HFFc6 (cell line): ENCODE data around the gene KIF26A. TPM values are rescaled to one million over a fixed set of nuclear protein-coding genes. Genes with fewer than 3 reads are reported as not detected.

Experiments used
- DNase-seq: peaks from one replicate; pipeline ENCODE4 v3.0.0-alpha.2; 2018
- H3K27ac Mint-ChIP-seq: 2 replicates; pipeline ENCODE4 v1.8.0; 2020; ENCODE audit warnings: mild to moderate bottlenecking, mixed read lengths
- H3K27me3 Mint-ChIP-seq: 2 replicates; pipeline ENCODE4 v1.8.0; 2021; ENCODE audit warnings: mild to moderate bottlenecking, moderate library complexity, mixed read lengths; ENCODE audit not compliant: insufficient read depth
- H3K36me3 Mint-ChIP-seq: 2 replicates; pipeline ENCODE4 v1.8.0; 2021; ENCODE audit warnings: low read depth, mixed read lengths
- H3K4me1 Mint-ChIP-seq: 2 replicates; pipeline ENCODE4 v1.8.0; 2020; ENCODE audit warnings: low read depth, mixed read lengths
- H3K4me3 Mint-ChIP-seq: 2 replicates; pipeline ENCODE4 v1.8.0; 2020; ENCODE audit warnings: mild to moderate bottlenecking, moderate library complexity, mixed read lengths
- H3K9me3 Mint-ChIP-seq: 2 replicates; pipeline ENCODE4 v1.8.0; 2020; ENCODE audit warnings: mild to moderate bottlenecking, mixed read lengths
- total RNA-seq, 6 experiments: library from RNA; stranded (reverse); fragmentation: NEBNext Ultra II Directional; extraction: Animal tissue kit (Norgen Biotek cat#: 25700); gene quantifications; 2 replicates in 1 of 6; 3 replicates in 5 of 6; pipeline ENCODE4 v1.2.3, GENCODE V29; 2021
- TF ChIP-seq, protein P1 (sequence below): fragments of 200-600 bp; sonication (generic); IDR thresholded peaks from 2 replicates; pipeline ENCODE4 v1.5.0; 2021; ENCODE audit warnings: antibody characterized with exemption, mild to moderate bottlenecking

Gene KIF26A
- total RNA-seq, 6 experiments from 2014 or later, result 0.07 to 0.09 TPM; not detected in 4

DNA sequence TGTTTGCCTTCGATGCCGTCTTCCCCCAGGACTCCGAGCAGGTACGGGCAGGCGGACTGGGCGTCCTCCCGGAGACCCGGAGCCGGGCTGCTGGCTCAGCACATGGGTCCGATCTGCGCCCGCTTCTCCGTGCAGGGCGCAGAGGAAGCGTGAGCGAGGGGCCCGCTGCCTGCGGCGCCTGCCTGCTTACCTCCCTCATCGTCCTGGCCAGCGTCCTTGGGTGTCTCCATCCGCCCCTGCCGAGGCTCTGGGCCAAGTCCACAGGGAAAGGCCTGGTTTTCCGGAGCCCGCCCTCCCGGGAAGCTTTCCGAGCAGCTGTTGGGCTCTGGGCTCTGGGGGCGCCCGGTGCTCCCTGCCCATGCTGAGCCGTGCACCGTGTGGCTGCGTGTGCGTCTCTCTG lies 33.5 kb downstream of the KIF26A start:
- H3K4me3 Mint-ChIP-seq, result no peak overlapping the region
- H3K9me3 Mint-ChIP-seq, result peaks cover 14% of the 10 kb centered on the region
- no peaks in the 10 kb centered on the region for H3K36me3 Mint-ChIP-seq
- no peak for DNase-seq
- no peak overlapping the region for H3K27ac Mint-ChIP-seq
- no peaks in the 10 kb centered on the region for H3K4me1 Mint-ChIP-seq
- H3K27me3 Mint-ChIP-seq, result no peaks in the 10 kb centered on the region; the same call in 1 of the 2 replicates
- TF ChIP-seq, protein P1, sequence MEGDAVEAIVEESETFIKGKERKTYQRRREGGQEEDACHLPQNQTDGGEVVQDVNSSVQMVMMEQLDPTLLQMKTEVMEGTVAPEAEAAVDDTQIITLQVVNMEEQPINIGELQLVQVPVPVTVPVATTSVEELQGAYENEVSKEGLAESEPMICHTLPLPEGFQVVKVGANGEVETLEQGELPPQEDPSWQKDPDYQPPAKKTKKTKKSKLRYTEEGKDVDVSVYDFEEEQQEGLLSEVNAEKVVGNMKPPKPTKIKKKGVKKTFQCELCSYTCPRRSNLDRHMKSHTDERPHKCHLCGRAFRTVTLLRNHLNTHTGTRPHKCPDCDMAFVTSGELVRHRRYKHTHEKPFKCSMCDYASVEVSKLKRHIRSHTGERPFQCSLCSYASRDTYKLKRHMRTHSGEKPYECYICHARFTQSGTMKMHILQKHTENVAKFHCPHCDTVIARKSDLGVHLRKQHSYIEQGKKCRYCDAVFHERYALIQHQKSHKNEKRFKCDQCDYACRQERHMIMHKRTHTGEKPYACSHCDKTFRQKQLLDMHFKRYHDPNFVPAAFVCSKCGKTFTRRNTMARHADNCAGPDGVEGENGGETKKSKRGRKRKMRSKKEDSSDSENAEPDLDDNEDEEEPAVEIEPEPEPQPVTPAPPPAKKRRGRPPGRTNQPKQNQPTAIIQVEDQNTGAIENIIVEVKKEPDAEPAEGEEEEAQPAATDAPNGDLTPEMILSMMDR, result no peak

DNA sequence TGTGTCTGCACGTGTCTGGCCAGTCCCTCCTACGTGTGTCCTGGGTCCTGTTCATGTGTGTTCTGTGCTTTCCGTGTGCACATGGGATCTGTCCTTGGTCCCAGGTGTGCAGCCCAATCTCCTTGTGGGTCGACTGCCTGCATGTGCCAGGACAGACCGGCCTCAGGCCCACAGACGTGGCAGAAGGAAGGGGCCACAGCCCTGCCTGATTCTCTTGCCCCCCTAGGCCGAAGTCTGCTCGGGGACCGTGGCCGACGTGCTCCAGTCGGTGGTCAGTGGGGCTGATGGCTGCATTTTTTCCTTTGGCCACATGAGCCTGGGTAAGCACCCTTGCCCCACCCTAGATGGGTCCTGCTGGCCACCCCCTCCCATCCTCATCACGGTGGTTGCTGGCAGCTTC lies 34.0 kb downstream of the KIF26A start:
- H3K4me3 Mint-ChIP-seq, result no peak overlapping the region
- H3K9me3 Mint-ChIP-seq, result peaks cover 14% of the 10 kb centered on the region
- no peak overlapping the region for H3K27ac Mint-ChIP-seq
- TF ChIP-seq, protein P1, result no peak
- no peaks in the 10 kb centered on the region for H3K4me1 Mint-ChIP-seq
- no peaks in the 10 kb centered on the region; the same call in 1 of the 2 replicates for H3K27me3 Mint-ChIP-seq
- H3K36me3 Mint-ChIP-seq, result no peaks in the 10 kb centered on the region
- no peak for DNase-seq

GRCh38 chr14:104172880-104173279 lies 34.5 kb downstream of the KIF26A start:
- Mint-ChIP-seq H3K27me3 (no peaks in the 10 kb centered on the region; the same call in 1 of the 2 replicates), H3K4me3 (no peak overlapping the region), H3K4me1 (no peaks in the 10 kb centered on the region), H3K36me3 (no peaks in the 10 kb centered on the region), H3K9me3 (peaks cover 14% of the 10 kb centered on the region), H3K27ac (no peak overlapping the region)
- DNase-seq, result no peak
- TF ChIP-seq, protein P1, result no peak

- TF ChIP-seq, protein P1, result no peak
- H3K4me3 Mint-ChIP-seq, result no peak overlapping the region
- no peak for DNase-seq
- H3K4me1 Mint-ChIP-seq, result no peaks in the 10 kb centered on the region
- no peaks in the 10 kb centered on the region; the same call in 1 of the 2 replicates for H3K27me3 Mint-ChIP-seq
- H3K36me3 Mint-ChIP-seq, result no peaks in the 10 kb centered on the region
- H3K9me3 Mint-ChIP-seq, result peaks cover 14% of the 10 kb centered on the region
- no peak overlapping the region for H3K27ac Mint-ChIP-seq
Observed at GRCh38 chr14:104174051-104174450, 35.7 kb downstream of the KIF26A start.

GRCh38 chr14:104175041-104175440 lies 36.7 kb downstream of the KIF26A start:
- no peak for DNase-seq
- H3K4me3 Mint-ChIP-seq, result no peak overlapping the region
- H3K27me3 Mint-ChIP-seq, result no peaks in the 10 kb centered on the region; the same call in none of the 2 replicates
- no peaks in the 10 kb centered on the region for H3K4me1 Mint-ChIP-seq
- TF ChIP-seq, protein P1, result no peak
- H3K27ac Mint-ChIP-seq, result no peak overlapping the region
- peaks cover 18% of the 10 kb centered on the region for H3K9me3 Mint-ChIP-seq
- H3K36me3 Mint-ChIP-seq, result no peaks in the 10 kb centered on the region

DNA sequence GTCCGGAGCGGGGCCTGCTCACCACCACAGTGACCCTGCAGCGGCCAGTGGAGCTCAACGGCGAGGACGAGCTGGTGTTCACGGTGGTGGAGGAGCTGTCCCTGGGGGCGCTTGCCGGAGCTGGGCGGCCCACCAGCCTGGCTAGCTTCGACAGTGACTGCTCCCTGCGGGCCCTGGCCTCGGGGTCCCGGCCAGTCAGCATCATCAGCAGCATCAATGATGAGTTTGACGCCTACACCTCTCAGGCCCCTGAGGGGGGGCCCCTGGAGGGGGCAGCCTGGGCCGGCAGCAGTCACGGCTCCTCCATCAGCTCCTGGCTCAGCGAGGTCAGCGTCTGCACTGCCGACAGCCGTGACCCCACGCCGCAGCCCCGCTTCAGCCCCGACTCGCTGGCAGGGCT lies 37.4 kb downstream of the KIF26A start:
- H3K36me3 Mint-ChIP-seq, result no peaks in the 10 kb centered on the region
- DNase-seq, result no peak

More for the DNA sequence above, 37.4 kb downstream of the KIF26A start:
- Mint-ChIP-seq H3K4me1 (no peaks in the 10 kb centered on the region), H3K27me3 (no peaks in the 10 kb centered on the region; the same call in none of the 2 replicates), H3K27ac (no peak overlapping the region), H3K4me3 (no peak overlapping the region), H3K9me3 (peaks cover 25% of the 10 kb centered on the region)
- TF ChIP-seq, protein P1, result no peak
